Nephron progenitor cell (in vitro differentiated cells): ENCODE results near the gene KCNJ6.
"Not testable (repeated sequence)": the region's sequence is repeated elsewhere in the genome, so short reads cannot be mapped to it uniquely, and the experiment has no call there.

Source experiments
- DNase-seq: peaks from one replicate; pipeline ENCODE4 v3.0.0; 2021
- H3K27ac Mint-ChIP-seq: 2 replicates; pipeline ENCODE4 v1.8.0; 2021; ENCODE audit warnings: mild to moderate bottlenecking, moderate library complexity, mixed read lengths
- H3K27me3 Mint-ChIP-seq: 2 replicates; pipeline ENCODE4 v1.8.0; 2021; ENCODE audit warnings: mild to moderate bottlenecking, low read depth, mixed read lengths; ENCODE audit not compliant: poor library complexity
- H3K36me3 Mint-ChIP-seq: 2 replicates; pipeline ENCODE4 v1.8.0; 2021; ENCODE audit warnings: low read depth, mixed read lengths
- H3K4me1 Mint-ChIP-seq: 2 replicates; pipeline ENCODE4 v1.8.0; 2021; ENCODE audit warnings: mixed read lengths
- H3K4me3 Mint-ChIP-seq: 2 replicates; pipeline ENCODE4 v1.8.0; 2021; ENCODE audit warnings: mild to moderate bottlenecking, moderate library complexity, mixed read lengths
- H3K9me3 Mint-ChIP-seq: 2 replicates; pipeline ENCODE4 v1.8.0; 2021; ENCODE audit warnings: mild to moderate bottlenecking, moderate library complexity, mixed read lengths
- TF ChIP-seq, protein P1 (sequence below): fragments of 200-600 bp; sonication (generic); IDR thresholded peaks from 2 replicates; pipeline ENCODE4 v1.5.0; 2021; ENCODE audit warnings: antibody characterized with exemption

KCNJ6 gene

GRCh38 chr21:37765221-37765900, 150.9 kb downstream of the KCNJ6 start:
- TF ChIP-seq, protein P1, sequence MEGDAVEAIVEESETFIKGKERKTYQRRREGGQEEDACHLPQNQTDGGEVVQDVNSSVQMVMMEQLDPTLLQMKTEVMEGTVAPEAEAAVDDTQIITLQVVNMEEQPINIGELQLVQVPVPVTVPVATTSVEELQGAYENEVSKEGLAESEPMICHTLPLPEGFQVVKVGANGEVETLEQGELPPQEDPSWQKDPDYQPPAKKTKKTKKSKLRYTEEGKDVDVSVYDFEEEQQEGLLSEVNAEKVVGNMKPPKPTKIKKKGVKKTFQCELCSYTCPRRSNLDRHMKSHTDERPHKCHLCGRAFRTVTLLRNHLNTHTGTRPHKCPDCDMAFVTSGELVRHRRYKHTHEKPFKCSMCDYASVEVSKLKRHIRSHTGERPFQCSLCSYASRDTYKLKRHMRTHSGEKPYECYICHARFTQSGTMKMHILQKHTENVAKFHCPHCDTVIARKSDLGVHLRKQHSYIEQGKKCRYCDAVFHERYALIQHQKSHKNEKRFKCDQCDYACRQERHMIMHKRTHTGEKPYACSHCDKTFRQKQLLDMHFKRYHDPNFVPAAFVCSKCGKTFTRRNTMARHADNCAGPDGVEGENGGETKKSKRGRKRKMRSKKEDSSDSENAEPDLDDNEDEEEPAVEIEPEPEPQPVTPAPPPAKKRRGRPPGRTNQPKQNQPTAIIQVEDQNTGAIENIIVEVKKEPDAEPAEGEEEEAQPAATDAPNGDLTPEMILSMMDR, result no peak
- Mint-ChIP-seq H3K4me3 (no peak overlapping the region), H3K4me1 (no peaks in the 10 kb centered on the region), H3K9me3 (peaks cover 9% of the 10 kb centered on the region), H3K27me3 (peaks cover 7% of the 10 kb centered on the region), H3K36me3 (no peaks in the 10 kb centered on the region), H3K27ac (no peak overlapping the region)
- DNase-seq, result no peak

- Mint-ChIP-seq H3K27me3 (peaks cover 7% of the 10 kb centered on the region), H3K27ac (no peak overlapping the region), H3K9me3 (peaks cover 9% of the 10 kb centered on the region), H3K36me3 (no peaks in the 10 kb centered on the region), H3K4me3 (no peak overlapping the region), H3K4me1 (no peaks in the 10 kb centered on the region)
- TF ChIP-seq, protein P1, result no peak
- no peak for DNase-seq
Measured at GRCh38 chr21:37764691-37765090, 151.6 kb downstream of the KCNJ6 start.

DNA sequence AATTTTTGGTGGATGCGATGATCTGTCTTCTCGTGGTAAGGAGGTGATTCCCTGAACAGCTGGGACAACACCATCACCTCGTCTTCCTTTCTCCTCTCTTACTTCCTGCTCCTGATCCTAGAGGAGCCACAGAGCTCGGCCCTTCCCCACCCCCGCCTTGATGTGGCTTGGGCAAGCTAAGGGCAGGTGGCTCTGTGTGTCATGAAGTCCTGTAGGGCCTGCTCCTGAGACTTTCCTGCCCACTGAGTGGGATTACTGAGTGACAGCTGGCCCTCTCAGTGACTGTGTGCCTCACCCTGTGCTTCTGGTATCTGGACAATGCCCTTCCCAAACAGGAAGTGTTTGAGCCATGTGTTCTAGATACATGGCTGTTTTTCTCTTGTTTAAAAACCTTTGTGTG, 153.0 kb downstream of the KCNJ6 start:
- peaks cover 9% of the 10 kb centered on the region for H3K9me3 Mint-ChIP-seq
- H3K27ac Mint-ChIP-seq, result no peak overlapping the region
- H3K4me3 Mint-ChIP-seq, result no peak overlapping the region
- H3K27me3 Mint-ChIP-seq, result peaks cover 5% of the 10 kb centered on the region
- DNase-seq, result no peak
- no peaks in the 10 kb centered on the region for H3K4me1 Mint-ChIP-seq
- H3K36me3 Mint-ChIP-seq, result no peaks in the 10 kb centered on the region
- TF ChIP-seq, protein P1, result no peak

DNA sequence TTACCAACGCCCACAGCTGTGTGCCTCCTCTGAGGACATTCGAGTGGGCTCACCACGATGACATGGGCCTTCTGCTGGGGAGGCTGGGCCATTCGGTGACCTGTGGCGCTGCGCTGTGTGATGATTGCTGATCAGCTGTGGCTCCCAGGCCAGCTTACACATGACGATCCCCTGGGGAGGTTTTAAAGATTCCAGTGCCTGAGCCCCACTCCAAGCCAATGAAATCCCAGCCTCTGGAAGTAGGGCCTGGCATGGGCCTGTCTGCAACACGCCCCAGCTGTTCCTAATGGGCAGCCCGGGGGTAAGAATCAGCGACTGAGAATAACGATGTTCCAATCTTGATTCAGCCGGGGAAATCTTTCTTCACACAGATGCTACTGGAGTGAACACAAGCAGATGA, 153.7 kb downstream of the KCNJ6 start:
- TF ChIP-seq, protein P1, result no peak
- no peak for DNase-seq
- H3K27me3 Mint-ChIP-seq, result peaks cover 9% of the 10 kb centered on the region
- no peaks in the 10 kb centered on the region for H3K36me3 Mint-ChIP-seq
- H3K4me1 Mint-ChIP-seq, result no peaks in the 10 kb centered on the region
- H3K4me3 Mint-ChIP-seq, result no peak overlapping the region
- no peak overlapping the region for H3K27ac Mint-ChIP-seq
- H3K9me3 Mint-ChIP-seq, result peaks cover 9% of the 10 kb centered on the region

GRCh38 chr21:37761406-37761805, 154.9 kb downstream of the KCNJ6 start:
- not testable (repeated sequence) for H3K9me3 Mint-ChIP-seq, H3K4me3 Mint-ChIP-seq, H3K4me1 Mint-ChIP-seq, H3K36me3 Mint-ChIP-seq, DNase-seq, H3K27ac Mint-ChIP-seq, H3K27me3 Mint-ChIP-seq

DNA sequence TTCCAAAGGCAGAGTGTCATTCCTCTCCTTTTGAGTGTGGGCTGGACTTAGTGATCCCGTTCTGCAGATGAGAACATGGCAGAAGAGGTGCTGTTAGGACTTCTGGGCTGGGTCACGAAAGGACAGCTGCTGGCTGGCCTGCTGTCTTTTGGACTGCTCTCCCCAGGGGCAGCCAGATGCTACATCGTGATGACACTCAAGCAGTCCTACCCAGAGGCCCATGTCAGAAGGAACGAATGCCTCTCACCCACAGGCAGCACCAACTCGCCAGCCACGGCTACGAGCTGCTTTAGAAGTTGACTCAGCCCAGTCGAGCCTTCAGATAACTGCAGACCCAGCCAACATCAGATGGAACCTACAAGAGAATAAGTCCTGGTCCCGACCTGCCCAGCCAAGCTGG, 156.5 kb downstream of the KCNJ6 start:
- Mint-ChIP-seq H3K4me1 (no peaks in the 10 kb centered on the region), H3K27ac (no peak overlapping the region), H3K9me3 (no peaks in the 10 kb centered on the region), H3K27me3 (peaks cover 20% of the 10 kb centered on the region), H3K4me3 (no peak overlapping the region), H3K36me3 (no peaks in the 10 kb centered on the region)
- DNase-seq, result no peak
- TF ChIP-seq, protein P1, result no peak
